ENCODE measurements around the gene SLC35G2. TPM values are rescaled to one million over a fixed set of nuclear protein-coding genes. Genes with fewer than 3 reads are reported as not detected.

SLC35G2 gene
- total and polyA plus RNA-seq, 2 donors (not counting 3 experiments of a cell fraction or from before 2014, with no cell fraction given), result 19.4 to 23.9 TPM

DNA sequence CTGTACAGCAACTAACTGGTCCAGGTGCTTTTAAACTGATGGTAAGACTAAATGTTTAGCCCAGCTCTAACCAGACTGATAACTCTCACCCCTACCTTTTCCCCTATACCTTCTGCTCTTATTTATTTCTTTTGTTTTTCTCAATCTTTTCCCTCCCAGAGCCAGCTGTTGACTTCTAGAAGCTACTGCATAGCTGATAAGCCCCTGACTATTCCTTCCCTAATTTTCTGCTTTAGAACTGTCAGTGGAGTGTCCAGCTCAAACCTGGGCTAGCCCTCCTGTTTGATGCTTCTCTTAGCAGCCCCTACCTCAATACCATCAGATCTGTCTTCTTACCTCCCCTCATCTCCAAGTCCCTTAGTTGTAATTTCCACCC is 20.6 kb downstream of the SLC35G2 start:
- H3K9ac ChIP-seq (replicated peaks; ENCODE audit: extremely low read depth, insufficient read depth, low read length), result peak overlapping the region; percentile 14
- no peaks in the 10 kb centered on the region for H3K9me3 ChIP-seq (replicated peaks; ENCODE audit: control insufficient read depth, insufficient read depth, low read length)
- H4K20me1 ChIP-seq (replicated peaks; ENCODE audit: control insufficient read depth, extremely low read depth, insufficient read depth, low read length), result no peaks in the 10 kb centered on the region
- FAIRE-seq (no peak), DNase-seq (ENCODE audit: low read depth, low spot score) (no peak)
- no peaks in the 10 kb centered on the region for H3K36me3 ChIP-seq (ENCODE audit: control insufficient read depth in 2 of 2, extremely low read depth in 1 of 2, insufficient read depth in 2 of 2, low read length in 2 of 2)
- H2AFZ ChIP-seq (ENCODE audit: low read depth, low read length), result no peak overlapping the region
- peaks cover 54% of the 10 kb centered on the region for H3K4me1 ChIP-seq (ENCODE audit: control insufficient read depth, extremely low read depth, insufficient read depth, low read length)
- no peak overlapping the region for H3K4me3 ChIP-seq (replicated peaks in 1 of 3; ENCODE audit: insufficient read depth in 1 of 3, low read depth in 1 of 3, low read length in 3 of 3)
- H3K27me3 ChIP-seq (ENCODE audit: control insufficient read depth in 2 of 2, insufficient read depth in 2 of 2, low read length in 2 of 2), result no peaks in the 10 kb centered on the region
- BruUV-seq (replicated peaks), result no TSS peak
- peaks cover 48% of the 10 kb centered on the region for H3K79me2 ChIP-seq (ENCODE audit: control insufficient read depth, insufficient read depth, low read length)
- peak overlapping the region; percentile 83 for H3K4me2 ChIP-seq (ENCODE audit: insufficient read depth, low read length)
- intact Hi-C loops (cut with micrococcal nuclease) (loop anchor here (1.0 to 5.0 kb wide), 6 partner anchors 20 to 642 kb away; partner anchors contain the start of genes MSL2, NCK1, SLC35G2 and STAG1), dilution Hi-C loops (cut with MboI; ENCODE audit: extremely low pct_ligation_motif_present, low sequenced_read_pairs) (no loop called here)
- H3K9me1 ChIP-seq (replicated peaks; ENCODE audit: control insufficient read depth, extremely low read depth, insufficient read depth, low read length), result no peaks in the 10 kb centered on the region
- TF ChIP-seq, protein P1, sequence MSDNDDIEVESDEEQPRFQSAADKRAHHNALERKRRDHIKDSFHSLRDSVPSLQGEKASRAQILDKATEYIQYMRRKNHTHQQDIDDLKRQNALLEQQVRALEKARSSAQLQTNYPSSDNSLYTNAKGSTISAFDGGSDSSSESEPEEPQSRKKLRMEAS (IDR thresholded peaks at IDR 0.05; ENCODE audit: insufficient read depth, insufficient read length), result no peak
- no peak for TF ChIP-seq EZH2 (IDR thresholded peaks at IDR 0.05; ENCODE audit: borderline replicate concordance, low read depth, low read length, severe bottlenecking)
- TF ChIP-seq FOS (IDR thresholded peaks at IDR 0.05; ENCODE audit: borderline replicate concordance, insufficient read depth, low read length), result no peak
- TF ChIP-seq GATA2 (IDR thresholded peaks at IDR 0.05; ENCODE audit: insufficient read depth, insufficient read length, low read depth, low read length), result no peak
- no peak for TF ChIP-seq POLR2A (IDR thresholded peaks at IDR 0.05; ENCODE audit: low read depth, low read length)
- TF ChIP-seq POLR2AphosphoS5 (IDR thresholded peaks at IDR 0.05; ENCODE audit: insufficient read depth, low read depth, low read length), result no peak
- ChIA-PET POLR2A (interaction anchor here (1.2 to 1.9 kb wide), 2 partner anchors 21 to 22 kb away, joined by 3 to 8 read pairs; partner anchors contain the start of genes NCK1 and SLC35G2), CTCF (interaction anchor here (1.0 to 3.0 kb wide), 8 partner anchors 13 to 294 kb away, joined by 3 to 28 read pairs (median 5); partner anchors contain the start of genes NCK1 and STAG1)
- H3K27ac ChIP-seq (ENCODE audit: insufficient read depth, low read depth, low read length), result peak overlapping the region; percentile 86

DNA sequence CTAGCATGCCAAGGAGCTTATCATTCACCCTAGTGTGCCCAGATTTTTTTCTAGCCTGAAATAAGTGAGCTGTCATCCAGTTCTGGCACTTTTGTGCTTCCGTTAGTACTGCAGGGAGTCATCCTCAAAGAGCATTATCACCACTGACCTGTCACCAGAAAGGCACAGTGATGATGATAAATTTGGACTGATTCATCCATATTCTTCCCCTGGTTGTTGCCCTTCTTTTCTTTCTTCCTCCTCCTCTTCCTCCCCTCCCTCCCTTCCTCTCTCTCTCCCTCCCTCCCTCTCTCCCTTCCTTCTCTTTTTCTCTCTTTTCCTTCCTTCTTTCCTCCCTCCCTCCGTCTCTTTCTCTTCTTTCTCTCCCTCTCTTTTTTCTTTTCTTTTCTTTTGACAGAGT is 21.3 kb downstream of the SLC35G2 start:
- Histone ChIP-seq H3K36me3 (ENCODE audit: control insufficient read depth in 2 of 2, extremely low read depth in 1 of 2, insufficient read depth in 2 of 2, low read length in 2 of 2) (no peaks in the 10 kb centered on the region), H3K4me1 (ENCODE audit: control insufficient read depth, extremely low read depth, insufficient read depth, low read length) (peaks cover 52% of the 10 kb centered on the region), H3K4me2 (ENCODE audit: insufficient read depth, low read length) (no peak overlapping the region), H3K79me2 (ENCODE audit: control insufficient read depth, insufficient read depth, low read length) (peaks cover 45% of the 10 kb centered on the region), H2AFZ (ENCODE audit: low read depth, low read length) (no peak overlapping the region), H4K20me1 (replicated peaks; ENCODE audit: control insufficient read depth, extremely low read depth, insufficient read depth, low read length) (no peaks in the 10 kb centered on the region), H3K9ac (replicated peaks; ENCODE audit: extremely low read depth, insufficient read depth, low read length) (no peak overlapping the region), H3K27ac (ENCODE audit: insufficient read depth, low read depth, low read length) (peak overlapping the region; percentile 86), H3K4me3 (replicated peaks in 1 of 3; ENCODE audit: insufficient read depth in 1 of 3, low read depth in 1 of 3, low read length in 3 of 3) (no peak overlapping the region), H3K27me3 (ENCODE audit: control insufficient read depth in 2 of 2, insufficient read depth in 2 of 2, low read length in 2 of 2) (no peaks in the 10 kb centered on the region), H3K9me3 (replicated peaks; ENCODE audit: control insufficient read depth, insufficient read depth, low read length) (no peaks in the 10 kb centered on the region), H3K9me1 (replicated peaks; ENCODE audit: control insufficient read depth, extremely low read depth, insufficient read depth, low read length) (no peaks in the 10 kb centered on the region)
- POLR2A ChIA-PET, result no interaction called here
- dilution Hi-C loops (cut with MboI; ENCODE audit: extremely low pct_ligation_motif_present, low sequenced_read_pairs) (no loop called here), intact Hi-C loops (cut with micrococcal nuclease) (no loop called here)
- FAIRE-seq (no peak), DNase-seq (ENCODE audit: low read depth, low spot score) (no peak)
- no TSS peak for BruUV-seq (replicated peaks)
- TF ChIP-seq, protein P2, sequence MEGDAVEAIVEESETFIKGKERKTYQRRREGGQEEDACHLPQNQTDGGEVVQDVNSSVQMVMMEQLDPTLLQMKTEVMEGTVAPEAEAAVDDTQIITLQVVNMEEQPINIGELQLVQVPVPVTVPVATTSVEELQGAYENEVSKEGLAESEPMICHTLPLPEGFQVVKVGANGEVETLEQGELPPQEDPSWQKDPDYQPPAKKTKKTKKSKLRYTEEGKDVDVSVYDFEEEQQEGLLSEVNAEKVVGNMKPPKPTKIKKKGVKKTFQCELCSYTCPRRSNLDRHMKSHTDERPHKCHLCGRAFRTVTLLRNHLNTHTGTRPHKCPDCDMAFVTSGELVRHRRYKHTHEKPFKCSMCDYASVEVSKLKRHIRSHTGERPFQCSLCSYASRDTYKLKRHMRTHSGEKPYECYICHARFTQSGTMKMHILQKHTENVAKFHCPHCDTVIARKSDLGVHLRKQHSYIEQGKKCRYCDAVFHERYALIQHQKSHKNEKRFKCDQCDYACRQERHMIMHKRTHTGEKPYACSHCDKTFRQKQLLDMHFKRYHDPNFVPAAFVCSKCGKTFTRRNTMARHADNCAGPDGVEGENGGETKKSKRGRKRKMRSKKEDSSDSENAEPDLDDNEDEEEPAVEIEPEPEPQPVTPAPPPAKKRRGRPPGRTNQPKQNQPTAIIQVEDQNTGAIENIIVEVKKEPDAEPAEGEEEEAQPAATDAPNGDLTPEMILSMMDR (IDR thresholded peaks at IDR 0.05; ENCODE audit: extremely low read depth in 1 of 2, insufficient read depth in 1 of 2, low read depth in 1 of 2, low read length in 2 of 2), result no peak
- TF ChIP-seq EZH2 (IDR thresholded peaks at IDR 0.05; ENCODE audit: borderline replicate concordance, low read depth, low read length, severe bottlenecking) (no peak), POLR2A (IDR thresholded peaks at IDR 0.05; ENCODE audit: low read depth, low read length) (no peak), MYC (IDR thresholded peaks at IDR 0.05; ENCODE audit: low read depth, low read length) (no peak), POLR2AphosphoS5 (IDR thresholded peaks at IDR 0.05; ENCODE audit: insufficient read depth, low read depth, low read length) (no peak), GATA2 (IDR thresholded peaks at IDR 0.05; ENCODE audit: insufficient read depth, insufficient read length, low read depth, low read length) (no peak), FOS (IDR thresholded peaks at IDR 0.05; ENCODE audit: borderline replicate concordance, insufficient read depth, low read length) (no peak), JUN (IDR thresholded peaks at IDR 0.05; ENCODE audit: borderline replicate concordance, insufficient read depth, insufficient read length, low read depth) (no peak)
- TF ChIP-seq, protein P1 (IDR thresholded peaks at IDR 0.05; ENCODE audit: insufficient read depth, insufficient read length), result no peak
- CTCF ChIA-PET, result interaction anchor here (1.0 to 3.0 kb wide), 4 partner anchors 12 to 174 kb away, joined by 3 to 28 read pairs (median 12); partner anchors contain the start of gene NCK1

All from endothelial cell of umbilical vein (primary cell).